Muscle of leg (tissue), 11 donors: ENCODE measurements around the gene HID1. TPM values are rescaled to one million over a fixed set of nuclear protein-coding genes. Genes with fewer than 3 reads are reported as not detected.

Experiments used
- DNase-seq: peaks from one replicate; pipeline ENCODE4 v3.0.0; 2013
- H3K27ac ChIP-seq: one replicate; pipeline ENCODE4 v1.5.1; 2013; ENCODE audit warnings: mild to moderate bottlenecking, low read length, control low read depth
- H3K27me3 ChIP-seq: one replicate; pipeline ENCODE4 v1.6.1; 2013; ENCODE audit warnings: low read length; ENCODE audit not compliant: control insufficient read depth, insufficient read depth
- H3K36me3 ChIP-seq: one replicate; pipeline ENCODE4 v1.6.1; 2013; ENCODE audit warnings: low read length; ENCODE audit not compliant: control insufficient read depth, insufficient read depth
- H3K4me1 ChIP-seq: one replicate; pipeline ENCODE4 v1.6.1; 2013; ENCODE audit warnings: low read length; ENCODE audit not compliant: control insufficient read depth, insufficient read depth
- H3K4me3 ChIP-seq: one replicate; pipeline ENCODE4 v1.5.1; 2013; ENCODE audit warnings: low read length, control low read depth
- H3K9me3 ChIP-seq: replicated peaks from 2 replicates; pipeline ENCODE4 v1.6.1; 2013; ENCODE audit warnings: low read depth, low read length; ENCODE audit not compliant: control insufficient read depth
- WGBS: methylation state at CpG from one replicate; pipeline ENCODE4 v1.1.5; 2013; ENCODE audit warnings: missing lambda C conversion rate; ENCODE audit not compliant: insufficient coverage; 5-methylcytosine and 5-hydroxymethylcytosine counted together
- polyA plus RNA-seq, 8 donors: library from polyadenylated mRNA; unstranded; fragments of 120-200 nt; gene quantifications; one replicate each; pipeline versions ENCODE4 v1.2.1 to v1.2.3, GENCODE V29; 2013; ENCODE audit warnings: inconsistent platforms in 1 of 8, low replicate concordance in 1 of 8; ENCODE audit not compliant: insufficient read length in 8 of 8, insufficient read depth in 1 of 8
- total RNA-seq: library from RNA; stranded (reverse); fragments of 120-200 nt; gene quantifications from one replicate; pipeline ENCODE4 v1.2.4, GENCODE V29; 2013

Gene HID1
- total and polyA plus RNA-seq, 9 donors, result 2.7 to 12.6 (median 6.8) TPM

- Histone ChIP-seq H3K4me1 (peaks cover 22% of the 10 kb centered on the region), H3K27me3 (peaks cover 91% of the 10 kb centered on the region), H3K4me3 (peak overlapping the region; percentile 22), H3K36me3 (no peaks in the 10 kb centered on the region), H3K9me3 (no peaks in the 10 kb centered on the region), H3K27ac (no peak overlapping the region)
- WGBS, result 3% methylated on average over 50 of the region's 59 CpGs
- DNase-seq, result peak; percentile 46
Measured at GRCh38 chr17:74923538-74924249, 48.9 kb downstream of the HID1 start.

- H3K4me1 ChIP-seq, result peaks cover 22% of the 10 kb centered on the region
- WGBS, result 1% methylated on average over 46 of the region's 57 CpGs
- no peaks in the 10 kb centered on the region for H3K9me3 ChIP-seq
- no peak within 1 kb of the TSS for H3K27ac ChIP-seq
- DNase-seq, result peak; percentile 33
- no peaks in the 10 kb centered on the region for H3K36me3 ChIP-seq
- H3K27me3 ChIP-seq, result peaks cover 85% of the 10 kb centered on the region
- peak within 1 kb of the TSS; percentile 22 for H3K4me3 ChIP-seq
Measured at GRCh38 chr17:74922694-74923537, 49.6 kb downstream of the HID1 start, which contains the start of gene USH1G. Gene USH1G, minus strand, starts transcription at chr17:74923255. Its CDS starts 182 bp downstream, at chr17:74923073.

GRCh38 chr17:74922172-74922571 lies 50.4 kb downstream of the HID1 start:
- peaks cover 22% of the 10 kb centered on the region for H3K4me1 ChIP-seq
- H3K27me3 ChIP-seq, result peaks cover 81% of the 10 kb centered on the region
- H3K9me3 ChIP-seq, result no peaks in the 10 kb centered on the region
- no peak overlapping the region for H3K27ac ChIP-seq
- WGBS, result 45% methylated on average over 5 of the region's 6 CpGs
- no peaks in the 10 kb centered on the region for H3K36me3 ChIP-seq
- no peak overlapping the region for H3K4me3 ChIP-seq
- DNase-seq, result no peak

- H3K27ac ChIP-seq, result no peak overlapping the region
- peaks cover 80% of the 10 kb centered on the region for H3K27me3 ChIP-seq
- H3K4me3 ChIP-seq, result no peak overlapping the region
- H3K9me3 ChIP-seq, result no peaks in the 10 kb centered on the region
- H3K4me1 ChIP-seq, result peaks cover 22% of the 10 kb centered on the region
- 83% methylated on average over 1 of the region's 2 CpGs for WGBS
- DNase-seq, result no peak
- H3K36me3 ChIP-seq, result no peaks in the 10 kb centered on the region
Measured at GRCh38 chr17:74921769-74922168, 50.8 kb downstream of the HID1 start.

GRCh38 chr17:74921026-74921681 lies 51.4 kb downstream of the HID1 start:
- WGBS, result 22% methylated on average over 13 of the region's 19 CpGs
- Histone ChIP-seq H3K36me3 (no peaks in the 10 kb centered on the region), H3K27me3 (peaks cover 76% of the 10 kb centered on the region), H3K4me3 (no peak overlapping the region), H3K27ac (no peak overlapping the region), H3K4me1 (peaks cover 22% of the 10 kb centered on the region), H3K9me3 (no peaks in the 10 kb centered on the region)
- DNase-seq, result no peak

GRCh38 chr17:74920642-74921025 lies 51.9 kb downstream of the HID1 start:
- Histone ChIP-seq H3K36me3 (no peaks in the 10 kb centered on the region), H3K4me1 (peaks cover 22% of the 10 kb centered on the region), H3K27ac (no peak overlapping the region), H3K4me3 (no peak overlapping the region), H3K9me3 (no peaks in the 10 kb centered on the region), H3K27me3 (peaks cover 71% of the 10 kb centered on the region)
- DNase-seq, result no peak
- WGBS, result 34% methylated on average over 2 of the region's 6 CpGs

- no peaks in the 10 kb centered on the region for H3K9me3 ChIP-seq
- DNase-seq, result no peak
- no peak overlapping the region for H3K27ac ChIP-seq
- H3K4me3 ChIP-seq, result no peak overlapping the region
- peaks cover 22% of the 10 kb centered on the region for H3K4me1 ChIP-seq
- H3K36me3 ChIP-seq, result no peaks in the 10 kb centered on the region
- H3K27me3 ChIP-seq, result peaks cover 67% of the 10 kb centered on the region
- WGBS, result 80% methylated on average over 26 of the region's 27 CpGs
Measured at GRCh38 chr17:74920306-74920620, 52.3 kb downstream of the HID1 start.

GRCh38 chr17:74919440-74920305 lies 52.9 kb downstream of the HID1 start:
- no peak for DNase-seq
- Histone ChIP-seq H3K36me3 (no peaks in the 10 kb centered on the region), H3K4me3 (no peak overlapping the region), H3K27ac (no peak overlapping the region), H3K27me3 (peaks cover 65% of the 10 kb centered on the region), H3K9me3 (no peaks in the 10 kb centered on the region), H3K4me1 (peaks cover 22% of the 10 kb centered on the region)
- WGBS, result 56% methylated on average over 65 of the region's 67 CpGs

GRCh38 chr17:74918906-74919305 lies 53.7 kb downstream of the HID1 start:
- Histone ChIP-seq H3K9me3 (no peaks in the 10 kb centered on the region), H3K27me3 (peaks cover 57% of the 10 kb centered on the region), H3K4me3 (no peak overlapping the region), H3K36me3 (no peaks in the 10 kb centered on the region), H3K27ac (no peak overlapping the region), H3K4me1 (peaks cover 19% of the 10 kb centered on the region)
- no peak for DNase-seq
- no CpG with 5 or more reads among the region's 5 CpGs for WGBS
